ENCODE data around the gene MYO7B. TPM values are rescaled to one million over a fixed set of nuclear protein-coding genes. Genes with fewer than 3 reads are reported as not detected.

The MYO7B gene
- total and polyA plus RNA-seq, 7 experiments from 2014 or later = 0.29 to 5.9 (median 1.3) TPM; not detected in 4

- ChIA-PET CTCF (interaction anchor here (2.1 to 4.5 kb wide), 2 partner anchors 47 to 59 kb away, joined by 13 to 141 read pairs; no protein-coding TSS in a partner anchor), POLR2A (no interaction called here)
- H3K4me1 ChIP-seq (ENCODE audit: control insufficient read depth in 2 of 2, insufficient read depth in 2 of 2, low read length in 2 of 2) = no peaks in the 10 kb centered on the region
- H3K9me3 ChIP-seq (ENCODE audit: control insufficient read depth in 2 of 3, low read length in 3 of 3) = no peaks in the 10 kb centered on the region
- intact Hi-C loops (cut with micrococcal nuclease) = loop anchor here (5.0 kb wide), 2 partner anchors 65 to 110 kb away; partner anchors contain the start of genes IWS1 (in 1 of the 2) and SFT2D3 (in 1 of the 2)
- Mint-ChIP-seq H3K27ac (no peak overlapping the region), H3K27me3 (no peaks in the 10 kb centered on the region), H3K9me3 (peaks cover 0 to 1% (median 0%) of the 10 kb centered on the region in 11 donors), H3K4me3 (no peak overlapping the region), H3K4me1 (peaks cover 0 to 17% (median 4%) of the 10 kb centered on the region in 7 donors), H3K36me3 (peaks cover 0 to 1% (median 0%) of the 10 kb centered on the region in 5 donors)
- no peak overlapping the region for H3K4me3 ChIP-seq (ENCODE audit: low read length)
- H3K27ac ChIP-seq (ENCODE audit: low read depth, low read length) = no peak overlapping the region
- no peak for ATAC-seq
- H3K27me3 ChIP-seq (ENCODE audit: control insufficient read depth in 2 of 2, insufficient read depth in 2 of 2, low read length in 2 of 2) = no peaks in the 10 kb centered on the region
- no peak for DNase-seq
- no peaks in the 10 kb centered on the region for H3K36me3 ChIP-seq (ENCODE audit: control insufficient read depth in 2 of 3, insufficient read depth in 3 of 3, low read length in 3 of 3)
Measured at GRCh38 chr2:127592761-127593227, 57.3 kb downstream of the MYO7B start.

GRCh38 chr2:127593228-127594115 is 58.0 kb downstream of the MYO7B start:
- H3K27ac Mint-ChIP-seq = no peak overlapping the region

GRCh38 chr2:127594116-127594591 is 58.7 kb downstream of the MYO7B start:
- POLR2A ChIA-PET = interaction anchor here (0.6 to 1.4 kb wide), 2 partner anchors 20 to 44 kb away, joined by 3 read pairs; no protein-coding TSS in a partner anchor
- DNase-seq = no peak
- H3K36me3 ChIP-seq (ENCODE audit: control insufficient read depth in 2 of 3, insufficient read depth in 3 of 3, low read length in 3 of 3) = no peaks in the 10 kb centered on the region
- H3K27ac ChIP-seq (ENCODE audit: low read depth, low read length) = no peak overlapping the region
- H3K9me3 ChIP-seq (ENCODE audit: control insufficient read depth in 2 of 3, low read length in 3 of 3) = no peaks in the 10 kb centered on the region
- Mint-ChIP-seq H3K27ac (no peak overlapping the region), H3K4me3 (no peak overlapping the region), H3K36me3 (peaks cover 0 to 1% (median 0%) of the 10 kb centered on the region in 5 donors), H3K9me3 (peaks cover 0 to 1% (median 0%) of the 10 kb centered on the region in 11 donors), H3K4me1 (peaks cover 0 to 17% (median 4%) of the 10 kb centered on the region in 7 donors), H3K27me3 (no peaks in the 10 kb centered on the region)
- intact Hi-C loops (cut with micrococcal nuclease) = loop anchor here (5.0 kb wide), 2 partner anchors 67 to 108 kb away; partner anchors contain the start of genes IWS1 (in 1 of the 2) and SFT2D3 (in 1 of the 2)
- H3K27me3 ChIP-seq (ENCODE audit: control insufficient read depth in 2 of 2, insufficient read depth in 2 of 2, low read length in 2 of 2) = no peaks in the 10 kb centered on the region
- no peak for ATAC-seq
- CTCF ChIA-PET = interaction anchor here (1.1 to 4.5 kb wide), 2 partner anchors 57 to 58 kb away, joined by 4 to 141 read pairs; no protein-coding TSS in a partner anchor
- H3K4me1 ChIP-seq (ENCODE audit: control insufficient read depth in 2 of 2, insufficient read depth in 2 of 2, low read length in 2 of 2) = no peaks in the 10 kb centered on the region
- H3K4me3 ChIP-seq (ENCODE audit: low read length) = no peak overlapping the region

More at GRCh38 chr2:127593228-127594115, 58.0 kb downstream of the MYO7B start:
- CTCF ChIA-PET = interaction anchor here (4.5 kb wide), 1 partner anchor 58 kb away, joined by 141 read pairs; no protein-coding TSS in a partner anchor
- intact Hi-C loops (cut with micrococcal nuclease) = loop anchor here (5.0 kb wide), 2 partner anchors 66 to 109 kb away; partner anchors contain the start of genes IWS1 (in 1 of the 2) and SFT2D3 (in 1 of the 2)
- peaks cover 0 to 1% (median 0%) of the 10 kb centered on the region in 11 donors for H3K9me3 Mint-ChIP-seq
- POLR2A ChIA-PET = interaction anchor here (0.6 to 1.4 kb wide), 2 partner anchors 20 to 45 kb away, joined by 3 read pairs; no protein-coding TSS in a partner anchor
- no peak for DNase-seq
- Histone ChIP-seq H3K27me3 (ENCODE audit: control insufficient read depth in 2 of 2, insufficient read depth in 2 of 2, low read length in 2 of 2) (no peaks in the 10 kb centered on the region), H3K4me3 (ENCODE audit: low read length) (no peak overlapping the region), H3K36me3 (ENCODE audit: control insufficient read depth in 2 of 3, insufficient read depth in 3 of 3, low read length in 3 of 3) (no peaks in the 10 kb centered on the region), H3K4me1 (ENCODE audit: control insufficient read depth in 2 of 2, insufficient read depth in 2 of 2, low read length in 2 of 2) (no peaks in the 10 kb centered on the region), H3K27ac (ENCODE audit: low read depth, low read length) (no peak overlapping the region), H3K9me3 (ENCODE audit: control insufficient read depth in 2 of 3, low read length in 3 of 3) (no peaks in the 10 kb centered on the region)
- no peaks in the 10 kb centered on the region for H3K27me3 Mint-ChIP-seq
- H3K4me1 Mint-ChIP-seq = peaks cover 0 to 17% (median 4%) of the 10 kb centered on the region in 7 donors
- peaks cover 0 to 1% (median 0%) of the 10 kb centered on the region in 5 donors for H3K36me3 Mint-ChIP-seq
- ATAC-seq = no peak
- H3K4me3 Mint-ChIP-seq = no peak overlapping the region

- intact Hi-C loops (cut with micrococcal nuclease) = no loop called here
- no peaks in the 10 kb centered on the region for H3K4me1 ChIP-seq (ENCODE audit: control insufficient read depth in 2 of 2, insufficient read depth in 2 of 2, low read length in 2 of 2)
- H3K27me3 ChIP-seq (ENCODE audit: control insufficient read depth in 2 of 2, insufficient read depth in 2 of 2, low read length in 2 of 2) = no peaks in the 10 kb centered on the region
- Mint-ChIP-seq H3K4me3 (no peak overlapping the region), H3K4me1 (peaks cover 0 to 11% (median 0%) of the 10 kb centered on the region in 7 donors), H3K9me3 (peaks cover 0 to 3% (median 0%) of the 10 kb centered on the region in 11 donors), H3K27me3 (peaks cover 0 to 3% (median 0%) of the 10 kb centered on the region in 5 donors), H3K27ac (no peak overlapping the region), H3K36me3 (peaks cover 0 to 5% (median 0%) of the 10 kb centered on the region in 5 donors)
- no peaks in the 10 kb centered on the region for H3K36me3 ChIP-seq (ENCODE audit: control insufficient read depth in 2 of 3, insufficient read depth in 3 of 3, low read length in 3 of 3)
- H3K9me3 ChIP-seq (ENCODE audit: control insufficient read depth in 2 of 3, low read length in 3 of 3) = no peaks in the 10 kb centered on the region
- H3K4me3 ChIP-seq (ENCODE audit: low read length) = no peak overlapping the region
- ATAC-seq (no peak), DNase-seq (no peak)
- no peak overlapping the region for H3K27ac ChIP-seq (ENCODE audit: low read depth, low read length)
- ChIA-PET CTCF (interaction anchor here (1.6 kb wide), 1 partner anchor 43 kb away, joined by 4 read pairs; no protein-coding TSS in a partner anchor), POLR2A (no interaction called here)
Measured at GRCh38 chr2:127596311-127597045, 61.0 kb downstream of the MYO7B start.

GRCh38 chr2:127597046-127597983 is 61.8 kb downstream of the MYO7B start:
- DNase-seq (no peak), ATAC-seq (no peak)
- Histone ChIP-seq H3K4me1 (ENCODE audit: control insufficient read depth in 2 of 2, insufficient read depth in 2 of 2, low read length in 2 of 2) (no peaks in the 10 kb centered on the region), H3K27ac (ENCODE audit: low read depth, low read length) (no peak overlapping the region), H3K36me3 (ENCODE audit: control insufficient read depth in 2 of 3, insufficient read depth in 3 of 3, low read length in 3 of 3) (no peaks in the 10 kb centered on the region), H3K4me3 (ENCODE audit: low read length) (no peak overlapping the region), H3K27me3 (ENCODE audit: control insufficient read depth in 2 of 2, insufficient read depth in 2 of 2, low read length in 2 of 2) (no peaks in the 10 kb centered on the region), H3K9me3 (ENCODE audit: control insufficient read depth in 2 of 3, low read length in 3 of 3) (no peaks in the 10 kb centered on the region)
- CTCF ChIA-PET = no interaction called here
- H3K9me3 Mint-ChIP-seq = peaks cover 0 to 5% (median 0%) of the 10 kb centered on the region in 11 donors
- no peak overlapping the region for H3K27ac Mint-ChIP-seq
- intact Hi-C loops (cut with micrococcal nuclease) = no loop called here
- POLR2A ChIA-PET = no interaction called here
- H3K4me3 Mint-ChIP-seq = no peak overlapping the region
- peaks cover 0 to 11% (median 0%) of the 10 kb centered on the region in 7 donors for H3K4me1 Mint-ChIP-seq
- peaks cover 0 to 8% (median 0%) of the 10 kb centered on the region in 5 donors for H3K36me3 Mint-ChIP-seq
- H3K27me3 Mint-ChIP-seq = peaks cover 0 to 3% (median 0%) of the 10 kb centered on the region in 5 donors
